ENCODE data around the gene PAK1. TPM values are rescaled to one million over a fixed set of nuclear protein-coding genes. Genes with fewer than 3 reads are reported as not detected.

PAK1 gene
- total RNA-seq, 1 donor from 2014 or later = 28.2 TPM

DNA sequence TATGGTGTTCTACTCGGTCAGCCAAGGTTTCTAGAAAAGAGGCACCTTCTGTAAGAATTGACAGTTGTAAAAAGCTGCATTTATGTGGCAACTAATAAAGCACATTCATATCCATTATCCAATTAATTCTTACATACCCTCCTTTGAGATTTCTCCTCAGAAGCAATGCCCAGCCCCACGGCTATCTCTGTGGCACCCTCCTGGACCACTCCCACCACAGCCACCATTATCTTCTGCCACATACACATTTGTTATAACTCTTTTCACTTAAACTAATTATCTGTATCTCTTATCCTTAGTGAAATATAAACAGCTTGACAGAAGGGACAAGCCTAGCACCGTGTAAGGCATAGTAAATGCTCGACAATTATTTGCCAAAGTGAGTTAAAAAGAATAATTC is 48.5 kb downstream of the PAK1 start:
- intact Hi-C loops (cut with DNase I) = no loop called here
- Histone ChIP-seq H3K27me3 (no peaks in the 10 kb centered on the region), H3K36me3 (no peaks in the 10 kb centered on the region), H3K4me3 (no peak overlapping the region), H3K4me1 (no peaks in the 10 kb centered on the region), H3K27ac (no peak overlapping the region), H3K9me3 (no peaks in the 10 kb centered on the region)
- no peak for DNase-seq
- TF ChIP-seq, protein P1, sequence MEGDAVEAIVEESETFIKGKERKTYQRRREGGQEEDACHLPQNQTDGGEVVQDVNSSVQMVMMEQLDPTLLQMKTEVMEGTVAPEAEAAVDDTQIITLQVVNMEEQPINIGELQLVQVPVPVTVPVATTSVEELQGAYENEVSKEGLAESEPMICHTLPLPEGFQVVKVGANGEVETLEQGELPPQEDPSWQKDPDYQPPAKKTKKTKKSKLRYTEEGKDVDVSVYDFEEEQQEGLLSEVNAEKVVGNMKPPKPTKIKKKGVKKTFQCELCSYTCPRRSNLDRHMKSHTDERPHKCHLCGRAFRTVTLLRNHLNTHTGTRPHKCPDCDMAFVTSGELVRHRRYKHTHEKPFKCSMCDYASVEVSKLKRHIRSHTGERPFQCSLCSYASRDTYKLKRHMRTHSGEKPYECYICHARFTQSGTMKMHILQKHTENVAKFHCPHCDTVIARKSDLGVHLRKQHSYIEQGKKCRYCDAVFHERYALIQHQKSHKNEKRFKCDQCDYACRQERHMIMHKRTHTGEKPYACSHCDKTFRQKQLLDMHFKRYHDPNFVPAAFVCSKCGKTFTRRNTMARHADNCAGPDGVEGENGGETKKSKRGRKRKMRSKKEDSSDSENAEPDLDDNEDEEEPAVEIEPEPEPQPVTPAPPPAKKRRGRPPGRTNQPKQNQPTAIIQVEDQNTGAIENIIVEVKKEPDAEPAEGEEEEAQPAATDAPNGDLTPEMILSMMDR (IDR thresholded peaks at IDR 0.05) = no peak
- no peak for ATAC-seq

DNA sequence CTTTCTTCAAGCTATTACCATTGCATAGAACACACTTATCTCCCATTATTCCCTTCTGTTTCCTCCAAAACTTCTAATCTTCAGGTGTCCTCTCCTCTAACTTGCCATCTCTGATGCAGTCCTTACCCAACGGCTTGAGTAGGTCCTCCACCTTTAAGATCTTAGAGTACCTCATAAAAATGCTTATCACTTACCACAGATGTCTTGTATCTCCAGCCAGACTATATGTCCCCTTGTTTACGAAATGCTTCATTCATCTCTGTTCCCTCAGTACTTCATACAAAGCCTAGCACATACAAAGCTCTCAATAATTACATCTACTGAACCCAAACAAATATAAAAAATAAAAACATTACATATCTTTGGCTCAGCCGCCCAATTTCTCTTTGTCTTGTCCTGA is 49.2 kb downstream of the PAK1 start:
- ATAC-seq (no peak), DNase-seq (no peak)
- Histone ChIP-seq H3K9me3 (no peaks in the 10 kb centered on the region), H3K27me3 (no peaks in the 10 kb centered on the region), H3K27ac (no peak overlapping the region), H3K4me3 (no peak overlapping the region), H3K36me3 (no peaks in the 10 kb centered on the region), H3K4me1 (no peaks in the 10 kb centered on the region)
- TF ChIP-seq, protein P1 (IDR thresholded peaks at IDR 0.05) = no peak
- intact Hi-C loops (cut with DNase I) = no loop called here

DNA sequence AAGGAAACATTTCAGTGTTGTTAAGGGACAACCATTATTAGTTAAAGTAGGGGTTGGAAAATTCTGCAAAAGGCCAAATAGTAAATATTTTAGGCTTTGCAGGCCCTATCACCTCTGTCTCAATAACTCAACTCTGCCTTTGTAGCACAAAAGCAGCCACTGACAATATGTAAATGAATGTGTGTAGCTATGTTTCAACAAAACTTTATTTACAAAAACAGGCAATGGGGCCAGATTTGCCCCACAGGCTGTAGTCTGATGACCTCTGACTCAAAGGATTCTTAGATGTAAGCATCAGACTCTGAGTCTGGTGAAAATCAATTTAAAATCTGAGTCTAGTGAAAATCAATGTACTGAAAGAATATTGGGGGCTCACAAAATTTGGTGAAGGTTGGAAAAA is 50.3 kb downstream of the PAK1 start:
- TF ChIP-seq, protein P1 (IDR thresholded peaks at IDR 0.05) = no peak
- ATAC-seq (no peak), DNase-seq (no peak)
- no peaks in the 10 kb centered on the region for H3K9me3 ChIP-seq
- intact Hi-C loops (cut with DNase I) = no loop called here
- H3K36me3 ChIP-seq = no peaks in the 10 kb centered on the region
- H3K27ac ChIP-seq = no peak overlapping the region
- no peaks in the 10 kb centered on the region for H3K4me1 ChIP-seq
- H3K4me3 ChIP-seq = no peak overlapping the region
- no peaks in the 10 kb centered on the region for H3K27me3 ChIP-seq

DNA sequence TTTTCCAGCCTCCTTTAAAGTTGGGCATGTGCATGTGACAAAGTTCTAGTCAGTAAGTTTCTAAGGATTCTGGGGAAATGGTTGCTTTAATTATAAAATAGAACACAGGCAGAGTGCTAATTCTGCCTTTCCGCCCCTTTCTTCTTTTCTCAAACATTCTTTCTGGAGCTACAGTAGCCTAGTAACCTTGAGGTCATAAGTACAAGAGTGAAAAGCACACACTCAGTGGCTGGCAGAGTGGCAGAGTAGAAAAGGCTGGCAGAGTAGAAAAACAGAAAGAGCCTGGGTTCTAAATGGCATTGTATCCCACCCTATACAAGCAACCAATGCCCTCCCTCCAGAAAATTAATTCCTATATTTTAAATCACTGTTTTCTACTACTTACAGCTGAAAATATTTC is 51.2 kb downstream of the PAK1 start:
- H3K27ac ChIP-seq = no peak overlapping the region
- no peak overlapping the region for H3K4me3 ChIP-seq
- ATAC-seq = no peak
- no peaks in the 10 kb centered on the region for H3K27me3 ChIP-seq
- H3K4me1 ChIP-seq = no peaks in the 10 kb centered on the region
- intact Hi-C loops (cut with DNase I) = no loop called here
- TF ChIP-seq, protein P1 (IDR thresholded peaks at IDR 0.05) = no peak
- no peaks in the 10 kb centered on the region for H3K36me3 ChIP-seq
- DNase-seq = no peak
- no peaks in the 10 kb centered on the region for H3K9me3 ChIP-seq

DNA sequence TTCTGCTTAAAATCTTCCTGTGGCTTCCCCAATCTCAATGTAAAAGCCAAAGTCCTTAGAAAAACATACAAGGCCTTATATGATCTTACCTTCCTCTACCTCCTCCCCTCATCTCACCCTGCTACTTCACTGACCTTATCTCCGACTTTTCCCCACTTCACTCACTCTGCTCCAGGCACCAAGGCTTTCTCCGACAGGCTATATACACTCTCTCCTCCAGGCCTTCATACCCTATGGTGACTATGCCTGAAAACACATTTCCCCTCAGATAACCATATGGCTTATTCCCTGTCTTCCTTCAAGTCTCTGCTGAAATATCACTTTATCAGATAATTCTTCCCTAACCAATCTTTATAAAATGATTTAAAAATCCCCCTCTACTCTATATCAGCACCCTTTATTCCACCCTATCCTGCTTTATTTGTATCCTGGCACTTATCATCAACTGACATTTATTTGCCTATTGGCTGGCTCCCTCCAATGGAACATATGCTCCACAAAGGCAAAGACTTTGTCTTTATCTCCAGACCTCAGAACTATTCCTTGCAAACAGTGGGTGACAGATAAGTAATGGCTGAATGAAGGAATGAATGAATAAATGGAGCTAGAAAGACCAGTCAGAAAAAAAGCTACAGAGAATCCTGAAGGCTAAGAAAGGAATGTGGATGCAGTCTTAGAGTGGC is 52.7 kb downstream of the PAK1 start:
- TF ChIP-seq, protein P1 (IDR thresholded peaks at IDR 0.05) = no peak
- Histone ChIP-seq H3K4me3 (no peak overlapping the region), H3K4me1 (no peaks in the 10 kb centered on the region), H3K9me3 (no peaks in the 10 kb centered on the region), H3K27me3 (no peaks in the 10 kb centered on the region), H3K36me3 (no peaks in the 10 kb centered on the region), H3K27ac (no peak overlapping the region)
- ATAC-seq (no peak), DNase-seq (no peak)
- intact Hi-C loops (cut with DNase I) = no loop called here
